Measurements from ENCODE around the gene RNASEH2C. TPM values are rescaled to one million over a fixed set of nuclear protein-coding genes. Genes with fewer than 3 reads are reported as not detected.

Gene RNASEH2C
- total and polyA plus RNA-seq, 2 of the 13 experiments (the other 11 are each of a cell fraction or from before 2014, with no cell fraction given), result 27.4 to 50.9 TPM

DNA sequence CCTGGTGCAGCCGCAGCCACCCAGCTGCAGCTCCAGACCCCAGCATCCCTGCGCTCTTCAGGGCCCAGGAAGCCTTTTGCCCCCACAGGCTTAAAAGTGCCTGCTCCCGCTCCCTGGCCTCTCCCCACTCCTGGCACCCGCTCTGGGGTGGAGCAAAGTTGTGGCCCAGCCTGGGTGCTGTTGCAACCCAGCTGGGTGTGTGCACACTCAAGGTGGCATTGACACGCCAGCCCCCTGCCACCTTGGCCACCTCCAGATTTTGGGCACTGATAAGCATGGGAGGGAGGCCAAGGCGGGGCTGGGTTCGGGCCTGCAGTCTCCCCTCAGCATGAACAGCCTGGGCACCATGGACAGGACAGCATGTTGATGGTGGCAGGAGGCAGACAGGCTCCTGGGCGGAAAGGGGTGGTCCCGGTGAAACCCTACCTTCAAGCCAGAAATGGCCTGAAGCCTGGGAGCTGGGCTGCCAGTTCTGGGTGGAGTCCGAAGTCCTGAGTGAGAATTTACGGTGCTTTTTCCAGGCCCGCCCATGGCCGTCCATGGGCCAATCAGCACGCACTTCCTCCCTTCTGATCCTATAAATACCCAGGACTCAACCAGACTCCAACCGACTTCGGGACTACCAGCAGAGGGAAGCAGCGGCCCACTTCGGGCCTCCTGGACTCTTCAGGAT is 23.6 kb upstream of the RNASEH2C start (continued):
- no peak for TF ChIP-seq ZNF292 (CRISPR knock-in tag; IDR thresholded peaks at IDR 0.05; ENCODE audit: borderline replicate concordance, low read depth)
- TF ChIP-seq REPIN1 (CRISPR knock-in tag; IDR thresholded peaks at IDR 0.05; ENCODE audit: borderline replicate concordance, low read depth), result peak; percentile 20; the same call in 1 of the 2 replicates
- 0 out of 2 replicates have a peak, but pooled peaks have one; percentile 32 for TF ChIP-seq ZNF143 (CRISPR knock-in tag; IDR thresholded peaks at IDR 0.05)
- TF ChIP-seq FOXO1 (CRISPR knock-in tag; IDR thresholded peaks at IDR 0.05), result no peak
- TF ChIP-seq SP2 (CRISPR knock-in tag; IDR thresholded peaks at IDR 0.05), result peak; percentile 67
- TF ChIP-seq, protein P1, sequence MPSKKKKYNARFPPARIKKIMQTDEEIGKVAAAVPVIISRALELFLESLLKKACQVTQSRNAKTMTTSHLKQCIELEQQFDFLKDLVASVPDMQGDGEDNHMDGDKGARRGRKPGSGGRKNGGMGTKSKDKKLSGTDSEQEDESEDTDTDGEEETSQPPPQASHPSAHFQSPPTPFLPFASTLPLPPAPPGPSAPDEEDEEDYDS (CRISPR knock-in tag; IDR thresholded peaks at IDR 0.05), result peak; percentile 94
- TF ChIP-seq, protein P2, sequence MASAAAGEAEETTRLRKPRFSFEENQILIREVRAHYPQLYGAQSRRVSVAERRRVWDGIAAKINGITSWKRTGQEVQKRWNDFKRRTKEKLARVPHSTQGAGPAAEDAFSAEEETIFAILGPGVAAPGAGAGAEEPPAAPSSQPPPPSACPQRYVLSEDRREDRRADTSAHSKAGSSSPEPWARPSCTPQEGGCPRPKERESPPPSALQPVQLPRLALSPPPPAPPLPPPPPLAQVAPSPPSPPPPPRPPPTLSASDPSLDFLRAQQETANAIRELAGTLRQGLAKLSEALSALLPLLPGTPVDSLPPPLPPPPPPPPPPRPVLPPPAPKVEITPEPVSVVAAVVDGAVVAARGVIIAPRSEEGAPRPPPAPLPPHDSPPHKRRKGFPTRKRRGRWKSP (CRISPR knock-in tag; IDR thresholded peaks at IDR 0.05), result no peak
- TF ChIP-seq ZNF713 (CRISPR knock-in tag; IDR thresholded peaks at IDR 0.05), result no peak
- TF ChIP-seq, protein P3, sequence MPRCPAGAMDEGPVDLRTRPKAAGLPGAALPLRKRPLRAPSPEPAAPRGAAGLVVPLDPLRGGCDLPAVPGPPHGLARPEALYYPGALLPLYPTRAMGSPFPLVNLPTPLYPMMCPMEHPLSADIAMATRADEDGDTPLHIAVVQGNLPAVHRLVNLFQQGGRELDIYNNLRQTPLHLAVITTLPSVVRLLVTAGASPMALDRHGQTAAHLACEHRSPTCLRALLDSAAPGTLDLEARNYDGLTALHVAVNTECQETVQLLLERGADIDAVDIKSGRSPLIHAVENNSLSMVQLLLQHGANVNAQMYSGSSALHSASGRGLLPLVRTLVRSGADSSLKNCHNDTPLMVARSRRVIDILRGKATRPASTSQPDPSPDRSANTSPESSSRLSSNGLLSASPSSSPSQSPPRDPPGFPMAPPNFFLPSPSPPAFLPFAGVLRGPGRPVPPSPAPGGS (CRISPR knock-in tag; IDR thresholded peaks at IDR 0.05), result no peak
- no peak for TF ChIP-seq CEBPG (CRISPR knock-in tag; IDR thresholded peaks at IDR 0.05)
- peak; percentile 39; the same call in 1 of the 2 replicates for TF ChIP-seq KAT8 (CRISPR knock-in tag; IDR thresholded peaks at IDR 0.05)
- TF ChIP-seq SMARCE1 (IDR thresholded peaks at IDR 0.05; ENCODE audit: borderline replicate concordance), result no peak
- TF ChIP-seq, protein P4, sequence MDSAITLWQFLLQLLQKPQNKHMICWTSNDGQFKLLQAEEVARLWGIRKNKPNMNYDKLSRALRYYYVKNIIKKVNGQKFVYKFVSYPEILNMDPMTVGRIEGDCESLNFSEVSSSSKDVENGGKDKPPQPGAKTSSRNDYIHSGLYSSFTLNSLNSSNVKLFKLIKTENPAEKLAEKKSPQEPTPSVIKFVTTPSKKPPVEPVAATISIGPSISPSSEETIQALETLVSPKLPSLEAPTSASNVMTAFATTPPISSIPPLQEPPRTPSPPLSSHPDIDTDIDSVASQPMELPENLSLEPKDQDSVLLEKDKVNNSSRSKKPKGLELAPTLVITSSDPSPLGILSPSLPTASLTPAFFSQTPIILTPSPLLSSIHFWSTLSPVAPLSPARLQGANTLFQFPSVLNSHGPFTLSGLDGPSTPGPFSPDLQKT (CRISPR knock-in tag; IDR thresholded peaks at IDR 0.05; ENCODE audit: borderline replicate concordance), result no peak
- TF ChIP-seq ZNF121 (CRISPR knock-in tag; IDR thresholded peaks at IDR 0.05), result no peak
- no peak for TF ChIP-seq ZNF160 (CRISPR knock-in tag; IDR thresholded peaks at IDR 0.05)
- TF ChIP-seq ZNF879 (CRISPR knock-in tag; IDR thresholded peaks at IDR 0.05), result no peak
- TF ChIP-seq U2AF1 (optimal IDR thresholded peaks at IDR 0.05; ENCODE audit: low read depth, low read length), result peak; percentile 48
- TF ChIP-seq, protein P5, sequence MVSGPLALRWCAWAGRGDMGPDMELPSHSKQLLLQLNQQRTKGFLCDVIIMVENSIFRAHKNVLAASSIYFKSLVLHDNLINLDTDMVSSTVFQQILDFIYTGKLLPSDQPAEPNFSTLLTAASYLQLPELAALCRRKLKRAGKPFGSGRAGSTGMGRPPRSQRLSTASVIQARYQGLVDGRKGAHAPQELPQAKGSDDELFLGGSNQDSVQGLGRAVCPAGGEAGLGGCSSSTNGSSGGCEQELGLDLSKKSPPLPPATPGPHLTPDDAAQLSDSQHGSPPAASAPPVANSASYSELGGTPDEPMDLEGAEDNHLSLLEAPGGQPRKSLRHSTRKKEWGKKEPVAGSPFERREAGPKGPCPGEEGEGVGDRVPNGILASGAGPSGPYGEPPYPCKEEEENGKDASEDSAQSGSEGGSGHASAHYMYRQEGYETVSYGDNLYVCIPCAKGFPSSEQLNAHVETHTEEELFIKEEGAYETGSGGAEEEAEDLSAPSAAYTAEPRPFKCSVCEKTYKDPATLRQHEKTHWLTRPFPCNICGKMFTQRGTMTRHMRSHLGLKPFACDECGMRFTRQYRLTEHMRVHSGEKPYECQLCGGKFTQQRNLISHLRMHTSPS (CRISPR knock-in tag; IDR thresholded peaks at IDR 0.05; ENCODE audit: low read depth), result peak; percentile 54; the same call in 1 of the 2 replicates
- TF ChIP-seq TBX2 (CRISPR knock-in tag; IDR thresholded peaks at IDR 0.05; ENCODE audit: borderline replicate concordance), result 0 out of 2 replicates have a peak, but pooled peaks have one; percentile 39
- no peak for TF ChIP-seq MBD4 (IDR thresholded peaks at IDR 0.05; ENCODE audit: borderline replicate concordance, low read length)
- TF ChIP-seq ELF4 (CRISPR knock-in tag; IDR thresholded peaks at IDR 0.05; ENCODE audit: borderline replicate concordance), result peak; percentile 52; the same call in 1 of the 2 replicates
- no peak for TF ChIP-seq ZFP90 (CRISPR knock-in tag; IDR thresholded peaks at IDR 0.05; ENCODE audit: borderline replicate concordance)
- no peak for TF ChIP-seq ZNF496 (CRISPR knock-in tag; IDR thresholded peaks at IDR 0.05; ENCODE audit: insufficient replicate concordance)
- 0 out of 2 replicates have a peak, but pooled peaks have one; percentile 37 for TF ChIP-seq ZNF138 (CRISPR knock-in tag; IDR thresholded peaks at IDR 0.05; ENCODE audit: low read depth)
- TF ChIP-seq STAG1 (CRISPR knock-in tag; IDR thresholded peaks at IDR 0.05), result peak; percentile 89
- no peak for TF ChIP-seq HMG20A (CRISPR knock-in tag; IDR thresholded peaks at IDR 0.05; ENCODE audit: borderline replicate concordance)
